HG03039 (cell line): ENCODE data around the gene LRRC42.

Experiments used
- ATAC-seq: cut with Tn5 transposase; IDR thresholded peaks from one replicate; pipeline ENCODE4 v1.9.1; 2021; ENCODE audit warnings: mild to moderate bottlenecking, moderate library complexity; ENCODE audit not compliant: unreplicated experiment

LRRC42 gene, protein sequence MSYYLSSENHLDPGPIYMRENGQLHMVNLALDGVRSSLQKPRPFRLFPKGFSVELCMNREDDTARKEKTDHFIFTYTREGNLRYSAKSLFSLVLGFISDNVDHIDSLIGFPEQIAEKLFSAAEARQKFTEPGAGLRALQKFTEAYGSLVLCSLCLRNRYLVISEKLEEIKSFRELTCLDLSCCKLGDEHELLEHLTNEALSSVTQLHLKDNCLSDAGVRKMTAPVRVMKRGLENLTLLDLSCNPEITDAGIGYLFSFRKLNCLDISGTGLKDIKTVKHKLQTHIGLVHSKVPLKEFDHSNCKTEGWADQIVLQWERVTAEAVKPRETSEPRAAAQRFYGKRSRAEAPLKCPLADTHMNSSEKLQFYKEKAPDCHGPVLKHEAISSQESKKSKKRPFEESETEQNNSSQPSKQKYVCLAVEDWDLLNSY

DNA sequence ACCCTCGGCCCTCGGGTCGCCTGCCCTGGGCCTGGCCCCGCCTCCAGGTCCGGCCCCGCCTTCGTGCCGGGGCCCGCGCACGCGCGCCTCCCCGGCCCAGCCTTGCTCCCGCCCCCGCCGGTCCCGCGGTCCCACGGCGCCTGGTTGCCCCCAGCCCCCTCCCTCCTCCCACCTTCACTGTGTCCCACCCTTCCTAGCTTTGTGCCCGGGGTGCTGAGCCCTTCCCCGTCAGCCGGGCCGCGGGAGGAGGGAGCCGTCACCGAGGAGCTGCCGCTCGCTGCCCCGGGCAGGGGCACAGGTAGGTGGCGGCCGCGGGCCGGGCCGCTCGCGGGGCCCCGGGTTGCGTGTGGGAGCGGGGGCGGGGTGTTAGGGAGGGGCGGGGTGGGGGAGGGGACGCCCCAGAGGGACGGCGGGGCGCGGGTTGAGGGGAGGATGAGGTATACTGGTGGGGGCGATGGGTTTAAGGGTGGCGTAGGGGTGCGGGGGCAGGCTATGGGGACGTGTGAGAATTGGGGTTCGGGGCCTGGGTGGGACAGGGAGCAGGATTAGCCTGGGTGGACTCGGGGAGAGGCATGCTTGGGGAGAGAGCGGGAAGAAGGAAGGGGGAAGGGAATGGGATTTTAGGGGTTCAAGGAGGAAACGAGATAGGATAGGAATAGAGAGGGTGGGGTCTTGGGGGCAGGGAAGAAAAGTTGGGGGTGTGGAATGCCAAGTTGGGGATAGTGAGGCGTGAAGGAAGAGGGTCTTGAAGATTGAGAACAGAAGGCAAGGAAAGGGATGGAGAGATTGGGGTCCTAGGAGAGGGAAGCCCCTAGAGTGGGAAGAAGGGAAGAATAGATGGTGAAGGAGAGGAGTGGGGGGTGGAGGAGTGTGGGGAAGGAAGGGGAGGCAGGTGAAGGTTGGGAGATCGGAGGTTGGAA, at the start of gene LRRC42:
Gene LRRC42, plus strand, starts transcription at position 99 of the 920 bp plus-strand sequence. CDS start 5,650 bp downstream, outside the sequence.
- peak; percentile 63 for ATAC-seq

DNA sequence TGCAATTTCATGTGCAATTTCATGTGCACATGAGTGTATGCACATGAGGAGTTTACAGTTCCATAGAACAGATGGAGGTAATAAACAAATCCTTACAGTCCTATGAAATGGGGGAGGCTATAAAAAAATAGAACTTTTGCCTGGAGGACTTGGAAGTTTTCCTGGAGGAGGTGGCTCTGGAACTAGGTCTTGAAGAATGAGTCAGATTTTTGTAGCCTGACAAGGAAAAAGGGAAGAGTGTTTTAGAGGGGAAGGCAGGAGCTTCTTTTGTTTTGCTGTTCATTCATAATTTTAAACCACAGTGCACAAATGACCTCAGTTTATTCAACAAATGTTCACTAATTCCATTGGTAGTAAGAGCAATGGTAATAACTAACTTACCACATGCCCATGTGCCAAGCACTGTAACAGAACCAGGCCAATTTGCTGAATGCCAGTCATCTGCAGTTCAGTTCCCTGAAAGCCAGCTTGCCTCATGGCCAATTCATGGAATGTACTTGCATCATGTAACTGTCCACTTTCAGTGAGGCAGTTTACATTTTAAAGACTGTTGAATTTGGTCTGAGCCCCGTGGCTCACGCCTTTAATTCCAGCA, 49.4 kb upstream of the LRRC42 start:
- ATAC-seq = no peak

DNA sequence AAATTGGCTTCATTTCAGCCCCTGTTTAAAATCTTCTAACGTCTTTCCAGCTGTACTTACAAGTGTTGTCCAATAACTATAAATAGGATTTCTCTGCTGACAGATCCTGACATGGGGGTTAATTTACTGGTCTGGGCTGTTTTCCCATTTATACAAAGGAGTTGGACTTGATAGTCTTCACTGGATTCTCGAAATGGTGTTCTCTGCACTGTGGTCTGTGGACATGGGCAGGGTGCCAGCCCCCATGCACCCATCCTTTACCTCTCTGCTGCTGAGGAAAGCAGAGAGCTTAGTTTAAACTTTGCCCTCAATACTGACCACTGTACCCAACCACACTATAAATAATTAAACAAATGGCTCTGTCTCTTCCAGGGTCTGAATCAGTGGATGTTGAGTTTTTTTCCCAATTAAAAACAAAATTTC, 46.9 kb upstream of the LRRC42 start:
- ATAC-seq = no peak

DNA sequence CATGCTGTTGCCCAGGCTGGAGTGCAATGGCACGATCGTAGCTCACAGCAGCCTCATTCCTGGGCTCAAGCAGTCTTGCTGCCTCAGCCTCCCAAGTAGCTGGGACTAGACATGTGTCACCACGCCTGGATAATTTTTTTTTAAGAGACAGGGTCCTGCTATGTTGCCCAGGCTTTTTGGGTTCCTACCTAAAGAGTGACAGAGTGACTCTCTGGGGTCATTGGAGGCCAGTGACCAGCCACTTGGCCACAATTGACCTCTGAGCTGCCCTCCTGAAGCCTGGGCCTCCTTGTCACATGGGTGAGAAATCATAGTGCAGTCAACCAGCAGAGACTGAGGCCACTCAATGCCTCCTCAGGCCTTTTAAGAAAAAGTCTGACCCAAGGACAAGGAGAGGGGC, 46.4 kb upstream of the LRRC42 start:
- no peak for ATAC-seq

DNA sequence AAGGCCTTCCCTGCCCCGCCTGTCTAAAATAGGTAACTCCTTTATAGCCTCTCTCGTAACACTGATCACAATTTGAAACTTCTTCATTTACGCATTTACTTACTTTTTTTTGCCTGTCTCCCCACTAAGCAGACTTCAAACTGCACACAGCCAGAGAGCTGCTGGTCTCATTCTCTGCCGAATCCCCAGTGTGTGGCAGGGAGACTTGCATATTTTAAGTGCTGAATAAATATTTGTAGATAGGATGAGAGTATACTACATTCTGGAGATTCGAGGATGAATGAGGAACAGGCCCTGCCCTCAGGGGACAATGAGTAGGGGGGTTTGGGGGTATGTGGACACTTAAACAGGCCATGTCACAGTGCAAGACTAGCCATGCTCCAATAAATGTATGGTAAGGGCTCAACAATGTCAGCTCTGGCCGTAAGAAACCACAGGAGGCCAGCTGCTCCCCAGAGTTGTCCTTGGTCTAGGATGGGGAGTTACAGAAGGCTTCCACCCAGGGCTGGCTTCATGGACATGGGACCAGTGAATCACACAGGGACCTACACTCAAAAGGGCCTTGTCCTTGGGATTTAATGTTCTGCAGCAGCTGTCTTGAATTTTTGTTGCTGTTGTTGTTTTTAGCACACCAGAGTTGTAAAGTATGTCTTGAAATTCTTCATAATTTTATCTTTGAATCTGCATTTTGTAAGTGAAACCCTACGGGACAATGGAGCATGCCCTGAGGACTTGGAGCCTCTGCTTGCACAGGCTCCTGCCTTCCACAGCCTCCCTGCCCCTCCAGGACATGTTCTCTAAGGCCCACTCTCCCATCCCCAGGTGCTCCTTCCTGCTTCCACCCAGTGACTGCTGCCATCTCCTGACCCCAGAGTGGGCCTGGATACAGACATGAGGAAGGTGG, 43.7 kb upstream of the LRRC42 start:
- no peak for ATAC-seq

DNA sequence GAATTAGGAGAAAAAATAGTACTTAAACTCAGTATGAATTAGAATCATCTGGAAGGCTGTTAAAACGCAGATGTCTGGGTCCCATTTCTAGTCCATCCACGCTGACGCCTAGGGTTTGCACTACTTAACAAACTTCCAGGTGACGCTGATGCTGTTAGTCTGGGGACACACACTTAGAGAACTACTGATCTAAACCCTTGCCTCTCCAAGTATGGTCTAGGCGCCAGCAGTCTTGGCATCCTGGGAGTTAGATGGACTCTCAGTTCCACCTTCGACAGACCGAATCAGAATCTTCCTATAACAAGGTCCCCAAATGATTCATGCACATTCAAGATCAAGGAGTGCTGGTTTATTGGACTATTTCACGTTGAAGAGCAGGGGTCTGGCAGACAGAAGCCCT, 40.6 kb upstream of the LRRC42 start:
- no peak for ATAC-seq

DNA sequence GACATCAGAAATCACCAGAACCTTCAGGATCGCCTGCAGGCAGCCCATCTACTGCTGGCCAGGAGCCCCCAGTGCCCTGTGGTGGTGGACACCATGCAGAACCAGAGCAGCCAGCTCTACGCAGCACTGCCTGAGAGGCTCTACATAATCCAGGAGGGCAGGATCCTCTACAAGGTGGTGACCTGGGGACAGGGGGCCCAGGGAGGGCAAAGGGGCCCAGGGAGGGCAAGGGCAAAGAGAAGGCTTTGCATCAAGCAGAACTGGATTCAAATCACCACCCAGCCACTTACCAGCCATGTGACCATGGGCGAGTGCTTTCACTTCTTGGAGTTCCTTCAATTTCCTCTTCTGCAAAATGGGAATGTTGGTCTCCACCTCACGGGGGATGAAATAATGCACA, 40.0 kb upstream of the LRRC42 start:
- no peak for ATAC-seq

DNA sequence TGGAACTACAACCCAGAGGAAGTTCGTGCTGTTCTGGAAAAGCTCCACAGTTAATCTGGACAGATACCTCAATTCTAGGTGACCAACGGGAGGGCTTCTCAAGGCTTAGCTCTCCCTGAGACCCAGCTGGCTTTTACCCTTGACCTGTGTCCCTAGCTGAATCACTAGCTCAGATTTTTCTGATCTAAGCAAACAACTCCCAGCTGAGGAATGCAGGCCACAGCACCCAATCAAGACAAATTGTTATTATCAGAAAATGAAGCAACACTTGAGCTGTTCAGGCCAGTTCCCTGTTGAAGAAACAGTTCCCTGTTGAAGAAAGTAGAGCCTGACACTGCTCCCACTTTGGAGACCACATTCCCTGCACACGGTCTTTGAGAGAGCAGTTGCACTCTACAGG, 36.2 kb upstream of the LRRC42 start:
- ATAC-seq = no peak

DNA sequence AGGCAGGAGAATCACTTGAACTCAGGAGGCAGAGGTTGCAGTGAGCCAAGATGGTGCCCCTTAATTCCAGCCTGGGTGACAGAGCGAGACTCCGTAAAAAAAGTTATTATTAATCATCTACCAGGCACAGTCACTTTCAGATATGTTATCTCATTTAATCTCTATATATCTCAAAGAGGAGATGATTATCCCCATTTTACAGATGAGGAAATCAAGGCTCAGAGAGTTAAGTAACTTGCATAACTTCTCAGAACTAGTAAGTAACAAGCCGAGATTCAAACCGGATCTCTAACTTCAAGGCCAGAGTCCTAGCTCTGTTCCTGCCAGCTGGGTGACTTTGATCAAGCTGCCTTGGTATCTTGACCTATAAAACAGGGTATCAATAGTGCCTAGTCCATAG, 34.7 kb upstream of the LRRC42 start:
- ATAC-seq = no peak

DNA sequence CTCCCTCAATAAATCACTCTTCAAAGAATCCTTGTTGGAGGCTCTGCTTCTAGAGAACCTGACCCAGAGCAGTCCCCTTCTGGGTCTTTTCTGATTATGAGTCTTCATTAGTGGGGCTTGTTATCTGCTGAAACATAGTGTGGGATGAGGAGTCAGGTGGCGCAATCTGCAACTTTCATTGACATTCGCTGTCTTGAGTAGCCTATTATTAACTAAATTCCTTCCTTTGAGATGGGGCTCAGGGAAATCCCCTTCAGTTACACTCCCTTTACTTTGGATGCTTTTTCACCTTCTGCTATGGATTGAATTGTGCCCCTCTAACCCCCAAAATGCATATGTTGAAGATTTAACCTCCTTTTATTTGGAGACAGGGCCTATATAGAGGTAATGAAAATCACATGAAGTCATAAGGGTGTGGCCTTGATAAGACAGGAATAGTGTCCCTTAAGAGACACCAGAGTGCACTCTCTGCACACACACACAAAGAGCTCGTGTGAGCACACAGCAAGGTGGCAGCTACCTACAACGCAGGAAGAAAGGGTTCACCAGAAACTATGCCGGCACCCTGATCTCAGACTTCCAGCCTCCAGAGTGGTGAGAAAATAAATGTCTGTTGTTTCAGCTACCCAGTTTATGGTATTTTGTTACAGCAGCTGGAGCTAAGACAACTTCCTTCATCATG, 32.7 kb upstream of the LRRC42 start:
- no peak for ATAC-seq

DNA sequence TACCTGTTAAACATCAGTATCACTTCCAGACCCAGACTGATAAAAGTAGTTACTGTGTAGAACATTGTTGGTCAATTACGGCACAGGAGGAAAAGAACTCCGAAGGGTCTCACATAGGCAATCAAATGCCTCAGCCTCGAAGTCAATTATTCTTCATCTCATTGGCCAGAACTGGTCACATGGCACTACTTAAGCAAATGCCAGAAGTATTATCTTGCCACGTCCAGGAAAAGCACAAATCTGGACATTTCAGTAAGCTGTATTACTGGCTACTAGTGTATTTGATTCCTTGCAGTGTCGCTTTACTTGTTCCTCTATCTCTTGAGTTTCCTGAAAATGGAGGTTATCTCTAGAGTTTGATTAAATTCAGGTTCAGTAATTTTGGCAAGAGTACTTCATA, 27.8 kb upstream of the LRRC42 start:
- ATAC-seq = no peak

DNA sequence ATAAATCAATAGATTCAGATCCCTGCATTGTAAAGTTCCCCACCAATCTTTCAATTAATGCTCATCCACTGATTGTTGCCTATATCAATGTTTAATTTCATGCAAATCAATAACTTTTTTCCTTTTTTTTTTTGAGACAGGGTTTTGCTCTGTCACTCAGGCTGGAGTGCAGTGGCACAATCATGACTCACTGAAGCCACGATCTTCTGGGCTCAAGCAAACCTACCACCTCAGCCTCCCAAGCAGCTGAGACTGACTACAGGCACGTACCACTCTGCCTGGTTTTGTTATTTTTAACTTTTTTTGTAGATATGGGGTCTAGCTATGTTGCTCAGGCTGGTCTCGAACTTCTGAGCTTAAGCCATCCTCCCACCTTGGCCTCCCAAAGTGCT, 26.5 kb upstream of the LRRC42 start:
- no peak for ATAC-seq

DNA sequence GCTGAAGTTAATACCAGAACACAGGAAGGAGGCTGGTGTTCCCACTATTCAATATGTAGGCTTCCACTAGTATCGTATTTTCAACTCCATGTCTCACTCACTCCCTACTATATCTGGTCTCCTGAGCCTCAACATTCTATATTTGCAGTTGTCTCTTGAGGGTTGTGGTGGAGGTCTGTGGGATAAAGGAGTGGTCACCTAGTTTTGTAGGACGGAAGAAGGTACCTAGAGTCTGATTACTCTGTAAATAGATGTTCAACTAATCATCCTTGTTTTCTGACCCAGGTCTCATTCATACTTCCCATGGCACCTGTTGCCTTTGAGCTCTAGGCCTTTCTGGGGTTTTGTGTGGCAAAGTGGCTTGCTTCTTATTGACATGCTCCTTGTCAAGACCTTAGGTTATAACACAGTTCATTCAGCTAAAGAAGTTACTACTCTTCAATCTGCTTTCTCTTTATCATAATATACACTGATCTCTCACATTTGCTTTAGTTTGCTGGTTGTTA, 18.7 kb upstream of the LRRC42 start:
- no peak for ATAC-seq

DNA sequence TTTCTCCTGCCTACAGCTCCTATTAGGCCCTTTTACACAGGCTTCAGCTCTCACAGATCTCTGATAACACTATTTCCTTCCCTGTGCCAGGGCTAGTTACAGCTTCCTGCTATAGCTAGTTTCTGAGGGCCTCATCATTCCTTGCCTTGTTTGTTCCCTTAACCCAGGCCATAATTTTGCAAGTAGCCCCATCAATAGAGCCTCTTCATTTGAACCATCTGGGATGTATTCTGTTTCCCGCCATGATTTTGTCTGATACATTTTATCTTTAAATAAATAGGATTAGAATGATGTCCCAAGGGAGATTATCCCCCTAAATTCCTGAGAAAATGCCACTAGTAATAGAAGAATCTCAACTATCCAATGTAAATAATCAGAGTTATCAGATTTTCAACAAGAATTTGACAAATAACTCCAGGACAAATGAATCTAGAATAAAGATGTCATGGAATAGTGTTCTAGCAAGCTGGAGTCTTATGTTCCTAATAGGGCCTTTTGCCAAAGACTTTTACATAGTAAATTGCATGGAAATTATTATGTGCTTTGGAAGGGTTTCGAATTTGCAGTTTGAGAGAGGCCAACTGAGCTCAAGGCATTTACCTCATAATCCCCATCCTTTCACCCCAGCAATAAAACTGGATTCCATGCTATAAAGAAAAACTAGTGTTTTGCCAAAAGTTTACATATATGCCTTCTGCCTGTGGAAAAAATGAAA, 16.7 kb upstream of the LRRC42 start:
- no peak for ATAC-seq

DNA sequence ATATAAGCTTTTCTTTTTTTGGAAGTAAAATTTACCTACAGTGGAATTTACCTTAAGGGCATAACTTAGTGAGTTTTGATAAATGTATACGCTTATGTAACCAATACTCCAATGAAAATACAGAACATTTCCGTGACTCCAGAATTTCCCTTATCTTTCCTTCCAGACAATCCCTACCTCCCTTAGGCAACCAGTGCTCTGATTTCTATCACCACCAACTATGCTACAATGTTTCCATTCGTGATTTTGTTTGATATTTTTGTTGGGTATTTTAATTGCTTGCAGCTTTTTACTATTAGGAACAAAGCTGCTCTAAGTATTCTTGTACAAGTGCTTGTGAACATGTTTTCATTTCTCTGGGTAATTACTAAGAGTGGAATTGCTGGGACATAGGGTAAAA, 15.2 kb upstream of the LRRC42 start:
- no peak for ATAC-seq

DNA sequence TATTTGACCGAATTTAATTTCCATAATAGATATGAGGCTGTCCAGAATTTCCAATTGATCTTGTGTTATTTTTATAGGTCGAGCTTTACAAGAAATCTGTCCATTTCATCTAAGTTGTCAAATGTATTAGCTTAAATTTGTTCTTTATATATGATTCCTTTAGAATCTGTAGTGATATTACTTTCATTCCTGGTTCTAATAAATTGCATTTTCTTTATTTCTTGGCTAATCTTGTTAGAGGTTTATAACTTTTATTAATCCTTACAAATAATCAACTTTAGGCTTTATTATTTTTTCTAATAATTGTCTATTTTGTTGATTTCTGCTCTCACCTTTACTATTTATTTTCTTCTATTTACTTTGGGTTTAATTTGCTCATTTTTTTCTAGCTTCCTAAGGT, 14.6 kb upstream of the LRRC42 start:
- no peak for ATAC-seq

DNA sequence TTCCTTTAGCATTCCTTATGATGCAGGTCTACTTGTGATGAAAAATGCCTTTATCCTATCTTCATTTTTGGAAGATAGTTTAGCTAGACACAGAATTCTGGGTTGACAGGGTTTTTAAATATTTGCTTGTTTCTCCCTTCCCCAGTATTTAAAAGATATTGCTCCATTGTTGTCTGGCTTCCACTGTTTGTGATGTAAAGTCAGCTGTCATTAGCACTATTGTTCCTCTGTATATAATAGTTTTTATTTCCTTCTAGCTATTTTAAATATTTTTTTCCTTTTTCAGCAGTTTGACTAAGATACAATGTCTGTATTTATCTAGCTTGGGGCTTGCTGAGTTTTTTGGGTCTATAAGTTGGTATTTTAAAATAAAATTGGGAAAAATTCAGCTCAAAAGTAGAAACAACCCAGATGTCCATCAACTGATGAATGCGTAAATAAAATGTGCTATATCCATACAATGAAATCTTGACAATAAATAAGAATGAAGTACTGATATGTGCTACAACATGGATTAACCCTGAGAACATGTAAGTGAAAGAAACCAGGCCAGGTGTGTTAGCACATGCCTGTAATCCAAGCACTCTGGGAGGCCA, 11.9 kb upstream of the LRRC42 start:
- no peak for ATAC-seq

DNA sequence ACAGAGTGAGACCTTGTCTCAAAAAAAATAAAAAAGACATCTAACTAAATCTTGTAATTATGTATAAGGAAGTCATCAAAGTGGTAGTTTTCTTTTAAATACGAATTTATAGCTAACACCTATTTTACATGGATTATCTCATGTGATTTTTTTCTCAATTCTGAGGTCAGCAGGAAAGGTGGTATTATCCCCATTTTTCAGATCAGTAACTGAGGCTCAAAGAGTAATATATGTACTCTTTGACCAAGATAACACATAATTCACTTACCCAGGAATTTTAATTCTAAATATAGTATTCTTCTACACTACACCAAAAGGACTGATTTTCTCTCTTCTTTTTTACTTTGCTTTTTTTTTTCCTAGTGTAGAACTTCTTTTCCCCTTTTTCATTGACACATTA, 9.7 kb upstream of the LRRC42 start:
- no peak for ATAC-seq
